GM18498 (cell line): ENCODE data around the gene ZMIZ1.

Source experiments
- ATAC-seq: cut with Tn5 transposase; IDR thresholded peaks from one replicate; pipeline ENCODE4 v1.9.1; 2021; ENCODE audit warnings: mild to moderate bottlenecking, moderate library complexity; ENCODE audit not compliant: unreplicated experiment

The ZMIZ1 gene

GRCh38 chr10:79258894-79259293 lies 190.1 kb downstream of the ZMIZ1 start:
- no peak for ATAC-seq

GRCh38 chr10:79259834-79260233 lies 191.1 kb downstream of the ZMIZ1 start:
- no peak for ATAC-seq

GRCh38 chr10:79260811-79261740 lies 192.3 kb downstream of the ZMIZ1 start:
- ATAC-seq: no peak

- ATAC-seq: no peak
Observed at GRCh38 chr10:79262131-79262530, 193.4 kb downstream of the ZMIZ1 start.

- ATAC-seq: no peak
Observed at GRCh38 chr10:79262959-79263746, 194.4 kb downstream of the ZMIZ1 start.

- ATAC-seq: no peak
Observed at GRCh38 chr10:79263939-79264338, 195.2 kb downstream of the ZMIZ1 start.

- no peak for ATAC-seq
Observed at GRCh38 chr10:79264942-79265341, 196.2 kb downstream of the ZMIZ1 start.

- ATAC-seq: peak; percentile 43
Observed at GRCh38 chr10:79266084-79266483, 197.3 kb downstream of the ZMIZ1 start.

GRCh38 chr10:79266543-79267312 lies 198.0 kb downstream of the ZMIZ1 start:
- ATAC-seq: peak; percentile 84

- ATAC-seq: no peak
Observed at GRCh38 chr10:79267499-79267898, 198.7 kb downstream of the ZMIZ1 start.

GRCh38 chr10:79268161-79268601 lies 199.4 kb downstream of the ZMIZ1 start:
- ATAC-seq: no peak

GRCh38 chr10:79268742-79269141 lies 200.0 kb downstream of the ZMIZ1 start:
- ATAC-seq: no peak

GRCh38 chr10:79269443-79269842 lies 200.7 kb downstream of the ZMIZ1 start:
- no peak for ATAC-seq

- no peak for ATAC-seq
Observed at GRCh38 chr10:79269969-79270368, 201.2 kb downstream of the ZMIZ1 start.

- ATAC-seq: no peak
Observed at GRCh38 chr10:79270466-79271246, 201.9 kb downstream of the ZMIZ1 start.

GRCh38 chr10:79272353-79272752 lies 203.6 kb downstream of the ZMIZ1 start:
- no peak for ATAC-seq

- no peak for ATAC-seq
Observed at GRCh38 chr10:79273604-79274003, 204.8 kb downstream of the ZMIZ1 start.

GRCh38 chr10:79274279-79275104 lies 205.7 kb downstream of the ZMIZ1 start:
- no peak for ATAC-seq

- ATAC-seq: no peak
Observed at GRCh38 chr10:79275105-79275430, 206.3 kb downstream of the ZMIZ1 start.
